Choroid plexus epithelial cell (primary cell): Measurements from ENCODE around the gene HMGCL.
"Not testable (repeated sequence)": the region's sequence is repeated elsewhere in the genome, so short reads cannot be mapped to it uniquely, and the experiment has no call there.

Experiments
- DNase-seq: peaks from one replicate; pipeline ENCODE4 v3.0.0-alpha.2; 2010; ENCODE audit warnings: low read depth
- H3K4me3 ChIP-seq: 2 replicates; pipeline ENCODE4 v1.5.1; 2011; ENCODE audit warnings: low read depth, mild to moderate bottlenecking, control low read depth, low read length, moderate library complexity
- TF ChIP-seq, protein P1 (sequence below): conservative IDR thresholded peaks from 2 replicates; pipeline ENCODE4 v1.5.1; 2011; ENCODE audit warnings: low read depth, mild to moderate bottlenecking, control low read depth, inconsistent platforms, low read length, moderate library complexity

The HMGCL gene

DNA sequence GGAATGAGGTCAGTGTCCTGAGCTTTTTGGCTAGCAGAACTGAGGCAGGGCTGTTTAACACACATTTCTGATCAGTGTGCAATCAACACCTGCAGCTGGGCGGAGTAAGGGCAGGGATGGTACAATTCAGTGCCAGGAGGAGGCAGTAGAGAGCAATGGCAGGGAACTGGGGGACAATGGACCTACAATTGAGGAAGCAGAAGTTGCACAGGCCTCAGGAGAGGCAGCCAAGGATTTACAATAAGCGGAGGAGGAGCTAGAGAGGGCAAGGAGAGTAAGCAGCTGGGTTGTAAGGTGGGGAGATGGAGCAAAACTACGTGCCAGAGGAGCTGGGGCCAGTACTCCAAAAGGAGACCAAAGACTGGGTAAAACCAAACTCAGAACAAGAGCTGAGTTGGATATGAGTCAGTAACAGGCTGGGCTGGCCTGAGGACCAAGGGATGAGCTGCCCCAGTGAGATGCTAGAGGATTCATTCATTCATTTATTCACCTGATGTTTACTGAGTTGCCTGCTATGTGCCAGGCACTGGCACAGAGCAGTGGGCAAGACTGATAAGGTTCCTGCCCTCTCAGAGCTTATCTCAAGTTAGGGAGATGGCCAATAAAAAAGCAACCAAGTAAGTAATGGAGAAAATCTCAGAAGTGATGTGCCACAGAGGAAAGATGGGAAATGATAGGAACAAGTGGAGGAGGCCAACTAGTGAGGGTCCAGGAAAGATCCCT is 14.2 kb downstream of the HMGCL start:
- H3K4me3 ChIP-seq, result no peak overlapping the region
- peak; percentile 53 for DNase-seq
- TF ChIP-seq, protein P1, sequence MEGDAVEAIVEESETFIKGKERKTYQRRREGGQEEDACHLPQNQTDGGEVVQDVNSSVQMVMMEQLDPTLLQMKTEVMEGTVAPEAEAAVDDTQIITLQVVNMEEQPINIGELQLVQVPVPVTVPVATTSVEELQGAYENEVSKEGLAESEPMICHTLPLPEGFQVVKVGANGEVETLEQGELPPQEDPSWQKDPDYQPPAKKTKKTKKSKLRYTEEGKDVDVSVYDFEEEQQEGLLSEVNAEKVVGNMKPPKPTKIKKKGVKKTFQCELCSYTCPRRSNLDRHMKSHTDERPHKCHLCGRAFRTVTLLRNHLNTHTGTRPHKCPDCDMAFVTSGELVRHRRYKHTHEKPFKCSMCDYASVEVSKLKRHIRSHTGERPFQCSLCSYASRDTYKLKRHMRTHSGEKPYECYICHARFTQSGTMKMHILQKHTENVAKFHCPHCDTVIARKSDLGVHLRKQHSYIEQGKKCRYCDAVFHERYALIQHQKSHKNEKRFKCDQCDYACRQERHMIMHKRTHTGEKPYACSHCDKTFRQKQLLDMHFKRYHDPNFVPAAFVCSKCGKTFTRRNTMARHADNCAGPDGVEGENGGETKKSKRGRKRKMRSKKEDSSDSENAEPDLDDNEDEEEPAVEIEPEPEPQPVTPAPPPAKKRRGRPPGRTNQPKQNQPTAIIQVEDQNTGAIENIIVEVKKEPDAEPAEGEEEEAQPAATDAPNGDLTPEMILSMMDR, result peak; percentile 84

DNA sequence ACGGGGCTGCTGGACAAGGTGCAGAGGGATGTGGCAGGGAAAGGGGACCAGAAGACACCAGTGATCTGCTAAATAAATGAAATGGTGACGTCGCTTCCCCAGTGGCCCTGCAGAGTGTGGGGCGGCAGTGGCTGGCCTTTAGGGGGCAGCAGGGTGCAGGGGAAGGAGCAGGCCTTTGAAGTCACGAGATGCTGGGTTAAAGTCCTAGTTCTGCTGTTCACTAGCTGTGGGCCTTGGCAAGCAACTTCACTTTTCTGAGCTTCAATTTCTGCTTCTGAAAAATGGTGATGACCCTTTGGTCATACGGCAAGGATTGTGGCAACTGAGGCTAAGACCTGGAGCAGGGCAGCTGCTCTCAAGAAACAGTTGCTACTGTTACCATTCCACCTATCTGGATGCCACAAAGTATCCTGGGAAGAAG is 15.5 kb downstream of the HMGCL start:
- no peak overlapping the region for H3K4me3 ChIP-seq
- TF ChIP-seq, protein P1, result peak; percentile 84
- DNase-seq, result peak; percentile 73

DNA sequence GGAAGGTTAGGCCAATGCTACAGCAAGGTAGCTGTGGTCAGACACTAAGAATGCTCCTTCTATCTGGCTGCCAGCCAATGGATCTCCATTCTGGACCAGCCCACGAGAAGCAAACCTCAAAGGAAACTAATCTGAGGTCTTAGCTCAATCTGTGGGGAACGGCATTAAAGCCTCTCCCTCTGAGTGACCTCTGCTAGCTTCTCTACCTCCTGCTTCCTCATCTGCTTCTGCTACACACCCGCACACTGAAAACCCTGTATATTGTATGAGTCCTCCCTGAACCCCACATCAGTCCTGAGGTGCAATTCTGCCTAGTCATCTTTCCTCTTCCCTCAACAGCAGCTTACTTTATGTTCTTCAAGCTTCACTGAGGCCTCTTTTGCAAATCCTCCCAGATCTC is 17.8 kb downstream of the HMGCL start:
- peak; percentile 52 for DNase-seq
- TF ChIP-seq, protein P1, result no peak
- H3K4me3 ChIP-seq, result no peak overlapping the region

DNA sequence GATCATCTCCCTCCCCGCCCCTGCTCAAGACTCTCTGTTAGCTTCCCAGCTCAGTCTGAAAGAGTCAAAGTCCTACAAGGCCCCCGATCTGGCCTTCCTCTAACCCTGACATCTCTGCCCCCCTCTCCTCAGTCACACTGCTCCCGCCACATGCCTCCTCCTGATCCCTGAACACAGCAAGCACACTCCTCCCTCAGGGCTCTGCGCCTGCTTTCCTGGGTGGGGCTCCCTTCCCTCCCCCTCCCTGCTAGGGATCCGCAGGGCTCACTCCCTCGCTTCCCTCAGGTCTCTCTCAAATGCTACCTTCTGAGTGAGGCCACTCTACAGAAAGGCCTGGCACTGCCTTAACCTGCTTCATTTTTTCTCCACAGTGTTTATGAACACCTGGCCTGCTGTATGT is 18.9 kb downstream of the HMGCL start:
- TF ChIP-seq, protein P1, result no peak
- DNase-seq, result no peak
- H3K4me3 ChIP-seq, result no peak overlapping the region

DNA sequence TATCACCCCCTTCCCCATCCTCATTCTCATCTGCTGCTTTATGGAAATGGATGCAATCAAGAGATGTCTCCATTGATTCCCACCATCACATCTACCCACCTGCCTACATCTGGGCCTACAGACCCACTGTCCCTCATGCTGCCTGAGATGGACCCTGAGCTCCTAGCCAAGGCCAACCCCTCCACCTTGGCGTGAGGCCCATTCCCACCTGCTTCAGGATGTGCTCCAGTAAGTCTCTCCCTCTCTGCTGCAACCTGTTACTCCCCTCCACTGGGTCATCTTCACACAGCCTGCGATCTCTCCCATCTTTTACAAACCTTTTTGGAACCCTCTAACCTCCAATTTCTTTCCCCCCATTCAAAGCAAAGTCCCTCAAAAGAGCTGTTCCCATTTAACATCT is 20.2 kb downstream of the HMGCL start:
- TF ChIP-seq, protein P1, result no peak
- no peak overlapping the region for H3K4me3 ChIP-seq
- no peak for DNase-seq

DNA sequence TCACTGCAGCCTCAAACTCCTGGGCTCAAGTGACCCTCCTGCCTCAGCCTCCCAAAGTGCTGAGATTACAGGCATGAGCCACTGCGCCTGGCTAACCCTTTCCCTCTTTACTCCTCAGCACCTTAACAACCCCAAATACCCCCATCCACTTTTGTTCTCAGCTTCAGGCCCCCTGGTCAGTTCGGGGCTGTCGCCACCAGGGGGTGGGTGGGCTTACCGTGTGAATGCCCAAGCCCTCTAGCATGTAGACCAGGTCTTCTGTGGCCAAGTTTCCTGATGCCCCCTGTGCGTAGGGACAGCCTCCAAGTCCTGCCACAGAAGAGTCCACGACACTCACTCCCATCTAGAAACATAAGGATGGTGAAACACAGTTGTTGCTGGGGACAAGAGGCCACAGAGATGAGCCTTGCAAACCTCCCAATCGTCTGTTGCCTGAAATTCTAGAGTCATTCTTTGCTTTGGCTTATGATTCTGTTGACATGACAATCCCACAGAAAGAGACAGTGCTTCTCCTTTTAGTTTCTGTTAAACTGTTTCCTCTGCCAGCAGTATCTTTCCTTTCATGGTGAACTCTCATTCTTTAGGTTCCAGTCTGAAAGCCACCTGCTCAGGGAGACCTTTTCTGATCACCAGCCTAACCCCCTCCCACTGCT is 20.9 kb downstream of the HMGCL start:
- TF ChIP-seq, protein P1, result peak; percentile 38
- DNase-seq, result no peak
- H3K4me3 ChIP-seq, result no peak overlapping the region

DNA sequence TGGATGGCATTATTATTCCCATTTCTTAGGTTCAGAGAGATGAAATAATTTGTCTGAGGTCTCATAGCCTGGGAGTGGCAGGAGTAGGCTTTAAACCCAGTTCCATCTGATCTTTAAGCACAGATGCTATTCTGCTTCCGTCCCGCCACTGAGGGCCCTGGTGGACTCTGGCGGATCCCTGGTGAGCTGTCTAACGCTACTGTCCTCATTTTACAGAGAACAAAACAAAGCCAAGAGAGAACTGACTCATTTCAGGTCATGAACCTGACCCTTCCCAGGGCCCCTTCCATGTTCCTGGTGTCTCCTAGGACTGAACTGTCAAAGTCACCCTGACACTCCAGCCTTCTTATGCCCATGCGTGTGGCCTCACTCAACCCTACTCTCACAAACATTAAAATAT is 21.6 kb downstream of the HMGCL start:
- no peak for DNase-seq
- H3K4me3 ChIP-seq, result no peak overlapping the region
- TF ChIP-seq, protein P1, result no peak

DNA sequence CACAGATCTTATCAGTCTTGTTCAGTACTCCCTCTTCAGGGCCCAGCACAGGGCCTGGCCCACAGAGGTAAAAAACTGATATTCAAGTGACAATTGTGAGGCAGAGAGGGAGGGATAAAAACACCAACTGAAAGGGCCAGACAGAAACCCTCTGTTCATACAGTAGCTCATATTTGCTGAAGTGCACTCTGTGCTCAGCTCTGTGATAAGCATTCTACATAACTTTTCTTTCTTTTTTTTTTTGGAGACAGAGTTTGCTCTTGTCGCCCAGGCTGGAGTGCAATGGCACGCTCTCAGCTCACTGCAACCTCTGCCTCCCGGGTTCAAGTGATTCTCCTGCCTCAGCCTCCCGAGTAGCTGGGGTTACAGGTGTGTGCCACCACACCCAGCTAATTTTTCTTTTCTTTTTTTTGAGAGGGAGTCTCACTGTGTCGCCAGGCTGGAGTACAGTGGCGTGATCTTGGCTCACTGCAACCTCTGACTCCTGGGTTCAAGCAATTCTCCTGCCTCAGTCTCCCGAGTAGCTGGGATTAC is 22.4 kb downstream of the HMGCL start:
- DNase-seq, H3K4me3 ChIP-seq: not testable (repeated sequence)
